Measurements from ENCODE around the gene GUCY2D. TPM values are rescaled to one million over a fixed set of nuclear protein-coding genes. Genes with fewer than 3 reads are reported as not detected.

The GUCY2D gene
- total and polyA plus RNA-seq, 2 donors from 2014 or later = 0.19 to 0.24 TPM

DNA sequence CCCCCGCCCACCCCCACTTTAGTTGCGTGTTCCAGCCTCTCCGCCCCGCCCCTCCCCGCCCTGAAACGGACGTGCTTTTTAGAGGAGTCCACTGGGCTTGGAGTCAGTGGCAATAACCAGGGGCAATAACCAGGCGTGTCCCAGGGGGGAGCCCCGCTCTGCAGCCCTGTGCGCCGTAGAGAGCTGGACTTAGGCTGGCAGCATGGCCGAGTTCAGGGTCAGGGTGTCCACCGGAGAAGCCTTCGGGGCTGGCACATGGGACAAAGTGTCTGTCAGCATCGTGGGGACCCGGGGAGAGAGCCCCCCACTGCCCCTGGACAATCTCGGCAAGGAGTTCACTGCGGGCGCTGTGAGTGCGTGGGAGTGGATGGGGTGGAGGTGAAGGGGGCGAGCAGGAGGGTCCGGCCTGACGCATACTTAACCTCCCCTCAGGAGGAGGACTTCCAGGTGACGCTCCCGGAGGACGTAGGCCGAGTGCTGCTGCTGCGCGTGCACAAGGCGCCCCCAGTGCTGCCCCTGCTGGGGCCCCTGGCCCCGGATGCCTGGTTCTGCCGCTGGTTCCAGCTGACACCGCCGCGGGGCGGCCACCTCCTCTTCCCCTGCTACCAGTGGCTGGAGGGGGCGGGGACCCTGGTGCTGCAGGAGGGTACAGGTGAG, 36.7 kb downstream of the GUCY2D start, which contains the start of gene ALOX15B:
ALOX15B (plus strand) TSS at position 106 of the 657 bp plus-strand sequence; CDS start at position 203, 97 bp downstream.
- Histone ChIP-seq H3K27ac (ENCODE audit: low read depth in 2 of 2, low read length in 2 of 2) (no peak within 1 kb of the TSS), H3K9me3 (ENCODE audit: control insufficient read depth in 2 of 3, insufficient read depth in 1 of 3, low read length in 3 of 3) (no peaks in the 10 kb centered on the region), H3K36me3 (ENCODE audit: control insufficient read depth in 2 of 3, insufficient read depth in 3 of 3, low read length in 3 of 3) (no peaks in the 10 kb centered on the region), H3K4me3 (ENCODE audit: low read length in 3 of 3) (no peak within 1 kb of the TSS), H3K4me1 (ENCODE audit: control insufficient read depth in 2 of 3, insufficient read depth in 2 of 3, low read depth in 1 of 3, low read length in 3 of 3) (no peaks in the 10 kb centered on the region), H3K9ac (ENCODE audit: low read length in 3 of 3) (no peak within 1 kb of the TSS), H3K27me3 (ENCODE audit: control insufficient read depth, insufficient read depth, low read length) (no peaks in the 10 kb centered on the region)
- no peak for FAIRE-seq
- TF ChIP-seq, protein P1, sequence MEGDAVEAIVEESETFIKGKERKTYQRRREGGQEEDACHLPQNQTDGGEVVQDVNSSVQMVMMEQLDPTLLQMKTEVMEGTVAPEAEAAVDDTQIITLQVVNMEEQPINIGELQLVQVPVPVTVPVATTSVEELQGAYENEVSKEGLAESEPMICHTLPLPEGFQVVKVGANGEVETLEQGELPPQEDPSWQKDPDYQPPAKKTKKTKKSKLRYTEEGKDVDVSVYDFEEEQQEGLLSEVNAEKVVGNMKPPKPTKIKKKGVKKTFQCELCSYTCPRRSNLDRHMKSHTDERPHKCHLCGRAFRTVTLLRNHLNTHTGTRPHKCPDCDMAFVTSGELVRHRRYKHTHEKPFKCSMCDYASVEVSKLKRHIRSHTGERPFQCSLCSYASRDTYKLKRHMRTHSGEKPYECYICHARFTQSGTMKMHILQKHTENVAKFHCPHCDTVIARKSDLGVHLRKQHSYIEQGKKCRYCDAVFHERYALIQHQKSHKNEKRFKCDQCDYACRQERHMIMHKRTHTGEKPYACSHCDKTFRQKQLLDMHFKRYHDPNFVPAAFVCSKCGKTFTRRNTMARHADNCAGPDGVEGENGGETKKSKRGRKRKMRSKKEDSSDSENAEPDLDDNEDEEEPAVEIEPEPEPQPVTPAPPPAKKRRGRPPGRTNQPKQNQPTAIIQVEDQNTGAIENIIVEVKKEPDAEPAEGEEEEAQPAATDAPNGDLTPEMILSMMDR (IDR thresholded peaks at IDR 0.05; ENCODE audit: borderline replicate concordance, extremely low read depth, insufficient read depth) = no peak
- DNase-seq = peak in 4 of 5 donors; percentile 65 to 76 (median 72)
- intact Hi-C loops (cut with DNase I) = no loop called here

DNA sequence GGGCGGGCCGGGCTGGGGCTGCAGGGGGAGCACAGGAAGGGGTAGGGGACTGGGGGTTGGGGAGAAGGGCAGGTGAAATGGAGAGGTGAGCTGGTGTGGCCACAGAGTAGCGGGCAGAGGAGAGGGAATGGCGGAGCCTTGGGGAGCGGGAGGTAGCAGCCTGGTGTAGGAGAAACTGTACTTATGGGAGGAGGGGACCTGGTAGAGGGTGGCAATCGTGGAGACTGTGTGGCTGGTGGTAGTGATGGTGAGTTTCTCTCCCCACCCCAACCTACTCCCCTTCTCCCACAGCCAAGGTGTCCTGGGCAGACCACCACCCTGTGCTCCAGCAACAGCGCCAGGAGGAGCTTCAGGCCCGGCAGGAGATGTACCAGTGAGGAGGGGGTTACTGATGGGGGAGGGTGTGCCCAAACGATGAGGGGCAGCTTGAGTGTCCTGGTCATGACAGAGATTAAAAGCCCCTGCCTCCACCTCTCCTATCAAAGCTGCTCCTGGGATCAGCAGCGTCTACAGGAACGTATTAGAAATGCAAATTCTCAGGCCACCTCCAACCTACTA, 37.3 kb downstream of the GUCY2D start:
- Histone ChIP-seq H3K4me1 (ENCODE audit: control insufficient read depth in 2 of 3, insufficient read depth in 2 of 3, low read depth in 1 of 3, low read length in 3 of 3) (no peaks in the 10 kb centered on the region), H3K9ac (ENCODE audit: low read length in 3 of 3) (no peak overlapping the region), H3K36me3 (ENCODE audit: control insufficient read depth in 2 of 3, insufficient read depth in 3 of 3, low read length in 3 of 3) (no peaks in the 10 kb centered on the region), H3K27ac (ENCODE audit: low read depth in 2 of 2, low read length in 2 of 2) (no peak overlapping the region), H3K9me3 (ENCODE audit: control insufficient read depth in 2 of 3, insufficient read depth in 1 of 3, low read length in 3 of 3) (no peaks in the 10 kb centered on the region), H3K27me3 (ENCODE audit: control insufficient read depth, insufficient read depth, low read length) (no peaks in the 10 kb centered on the region), H3K4me3 (ENCODE audit: low read length in 3 of 3) (no peak overlapping the region)
- FAIRE-seq (no peak), DNase-seq (no peak)
- TF ChIP-seq, protein P1 (IDR thresholded peaks at IDR 0.05; ENCODE audit: borderline replicate concordance, extremely low read depth, insufficient read depth) = no peak
- intact Hi-C loops (cut with DNase I) = no loop called here

DNA sequence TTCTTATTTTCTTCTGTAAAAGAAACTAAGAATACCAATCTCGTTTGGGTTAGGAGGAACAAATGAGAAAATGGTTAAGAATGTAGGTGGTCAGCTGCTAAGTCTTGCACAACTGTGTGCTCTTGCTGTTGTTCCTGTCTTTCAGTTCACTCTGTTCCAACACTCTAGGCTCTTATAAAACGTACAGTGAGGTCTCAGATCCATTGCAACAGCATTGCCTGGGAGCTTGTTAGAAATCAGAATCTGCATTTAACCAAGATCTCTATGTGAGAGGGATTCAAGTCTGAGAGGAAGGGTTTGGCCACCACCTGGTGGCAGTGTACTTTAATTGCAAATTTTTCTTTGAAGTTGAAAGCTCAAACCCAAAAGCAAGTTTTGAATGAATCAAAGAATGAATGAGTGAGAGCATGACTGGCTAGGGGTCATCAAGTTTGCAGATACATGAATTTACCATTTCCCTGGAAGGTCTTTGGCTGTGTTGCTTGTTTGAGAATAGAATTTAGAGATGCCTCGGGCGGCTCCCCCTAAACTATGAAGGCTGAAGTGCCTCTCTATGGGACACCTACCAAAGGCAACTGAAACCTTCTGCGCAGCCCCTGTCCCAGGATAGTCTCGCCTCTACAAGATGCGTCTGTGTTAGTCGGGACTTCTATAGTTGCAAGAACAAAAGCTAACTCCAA, 39.0 kb downstream of the GUCY2D start:
- Histone ChIP-seq H3K4me1 (ENCODE audit: control insufficient read depth in 2 of 3, insufficient read depth in 2 of 3, low read depth in 1 of 3, low read length in 3 of 3) (no peaks in the 10 kb centered on the region), H3K4me3 (ENCODE audit: low read length in 3 of 3) (no peak overlapping the region), H3K27ac (ENCODE audit: low read depth in 2 of 2, low read length in 2 of 2) (no peak overlapping the region), H3K36me3 (ENCODE audit: control insufficient read depth in 2 of 3, insufficient read depth in 3 of 3, low read length in 3 of 3) (no peaks in the 10 kb centered on the region), H3K27me3 (ENCODE audit: control insufficient read depth, insufficient read depth, low read length) (no peaks in the 10 kb centered on the region), H3K9me3 (ENCODE audit: control insufficient read depth in 2 of 3, insufficient read depth in 1 of 3, low read length in 3 of 3) (no peaks in the 10 kb centered on the region), H3K9ac (ENCODE audit: low read length in 3 of 3) (no peak overlapping the region)
- FAIRE-seq (no peak), DNase-seq (peak in 3 of 5 donors; percentile 40 to 65 (median 58))
- TF ChIP-seq, protein P1 (IDR thresholded peaks at IDR 0.05; ENCODE audit: borderline replicate concordance, extremely low read depth, insufficient read depth) = peak; percentile 42
- intact Hi-C loops (cut with DNase I) = no loop called here

All from kidney (tissue), 14 donors.